Astrocyte (in vitro differentiated cells and primary cell): ENCODE data around the gene RAPGEF6. TPM values are rescaled to one million over a fixed set of nuclear protein-coding genes. Genes with fewer than 3 reads are reported as not detected.

ENCODE experiments used
- DNase-seq: peaks from one replicate; pipeline ENCODE4 v3.0.0-alpha.2; 2010; ENCODE audit warnings: low read depth
- FAIRE-seq: peaks from 2 replicates; lab custom pipeline; 2011; peaks lifted over from hg19 to GRCh38; lab: Jason Lieb, UNC
- H2AFZ ChIP-seq: 2 replicates; pipeline ENCODE4 v1.6.0; 2012; ENCODE audit warnings: low read depth, low read length, inconsistent platforms
- H3K27ac ChIP-seq: 2 replicates; pipeline ENCODE4 v1.5.1; 2011; ENCODE audit warnings: low read depth, low read length, inconsistent platforms
- H3K27me3 ChIP-seq: 2 replicates; pipeline ENCODE4 v1.6.0; 2011; ENCODE audit warnings: low read length, inconsistent platforms; ENCODE audit not compliant: insufficient read depth
- H3K36me3 ChIP-seq: 2 replicates; pipeline ENCODE4 v1.5.1; 2011; ENCODE audit warnings: low read length, inconsistent platforms; ENCODE audit not compliant: insufficient read depth
- H3K4me1 ChIP-seq: 2 replicates; pipeline ENCODE4 v1.5.1; 2011; ENCODE audit warnings: low read length, inconsistent platforms; ENCODE audit not compliant: insufficient read depth
- H3K4me2 ChIP-seq: 2 replicates; pipeline ENCODE4 v1.6.0; 2012; ENCODE audit warnings: low read length, inconsistent platforms
- H3K4me3 ChIP-seq: 2 replicates; pipeline ENCODE4 v1.5.1; 2011; ENCODE audit warnings: low read depth, mild to moderate bottlenecking, low read length, inconsistent platforms; ENCODE audit not compliant: insufficient read depth
- H3K79me2 ChIP-seq: 2 replicates; pipeline ENCODE4 v1.6.0; 2012; ENCODE audit warnings: mild to moderate bottlenecking, low read length, inconsistent platforms; ENCODE audit not compliant: insufficient read depth
- H3K9ac ChIP-seq: 2 replicates; pipeline ENCODE4 v1.6.0; 2012; ENCODE audit warnings: mild to moderate bottlenecking, low read length, inconsistent platforms
- H3K9me3 ChIP-seq: 2 replicates; pipeline ENCODE4 v1.5.1; 2012; ENCODE audit warnings: low read depth, mild to moderate bottlenecking, low read length, inconsistent platforms; ENCODE audit not compliant: insufficient read depth
- H4K20me1 ChIP-seq: 2 replicates; pipeline ENCODE4 v1.6.0; 2012; ENCODE audit warnings: low read length, inconsistent platforms; ENCODE audit not compliant: insufficient read depth
- H3K27ac Mint-ChIP-seq: one replicate; pipeline ENCODE4 v1.8.0; 2021; ENCODE audit warnings: mild to moderate bottlenecking, mixed read lengths; ENCODE audit not compliant: unreplicated experiment
- H3K27me3 Mint-ChIP-seq: one replicate; pipeline ENCODE4 v1.8.0; 2021; ENCODE audit warnings: low read depth, mixed read lengths; ENCODE audit not compliant: unreplicated experiment
- H3K36me3 Mint-ChIP-seq: one replicate; pipeline ENCODE4 v1.8.0; 2021; ENCODE audit warnings: low read depth, mixed read lengths; ENCODE audit not compliant: unreplicated experiment
- H3K4me1 Mint-ChIP-seq: one replicate; pipeline ENCODE4 v1.8.0; 2021; ENCODE audit warnings: low read depth, mixed read lengths; ENCODE audit not compliant: unreplicated experiment
- H3K4me3 Mint-ChIP-seq: one replicate; pipeline ENCODE4 v1.8.0; 2021; ENCODE audit warnings: mild to moderate bottlenecking, moderate library complexity, mixed read lengths; ENCODE audit not compliant: unreplicated experiment
- H3K9me3 Mint-ChIP-seq: one replicate; pipeline ENCODE4 v1.8.0; 2021; ENCODE audit warnings: mild to moderate bottlenecking, mixed read lengths; ENCODE audit not compliant: unreplicated experiment
- EZH2 ChIP-seq: IDR thresholded peaks from 2 replicates; pipeline ENCODE4 v1.6.1; 2012; ENCODE audit warnings: mild to moderate bottlenecking, low read length, inconsistent platforms; ENCODE audit not compliant: insufficient read depth
- total RNA-seq: library from RNA; stranded (reverse); gene quantifications from 2 replicates; pipeline ENCODE4 v1.2.1, GENCODE V29; 2021
- TF ChIP-seq, protein P1 (sequence below): IDR thresholded peaks from 2 replicates; pipeline ENCODE4 v1.5.1; 2011; ENCODE audit warnings: low read depth, mild to moderate bottlenecking, inconsistent platforms, low read length, moderate library complexity; ENCODE audit not compliant: insufficient read depth

The RAPGEF6 gene
- total RNA-seq, 1 donor from 2014 or later: 14.9 TPM

DNA sequence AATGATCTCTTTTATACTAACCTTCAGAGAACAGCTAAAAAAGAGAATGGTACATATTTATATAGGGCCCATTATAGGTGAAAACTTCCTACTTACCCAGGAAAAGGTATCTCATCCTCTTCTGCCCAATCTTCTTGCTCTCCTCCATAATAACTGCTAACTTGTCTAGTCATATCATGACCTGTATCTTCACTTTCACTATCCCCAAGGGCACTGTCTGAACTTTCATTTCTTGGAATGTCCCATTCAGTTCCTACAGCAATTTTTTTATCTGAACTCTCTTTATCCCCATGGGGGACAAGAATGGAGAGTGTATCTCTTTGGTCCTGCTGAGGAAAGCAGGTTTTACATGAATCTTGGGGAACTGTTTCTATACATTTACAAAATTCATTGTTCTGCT is 36.4 kb upstream of the RAPGEF6 start:
- Mint-ChIP-seq H3K36me3 (peaks cover 15% of the 10 kb centered on the region), H3K27me3 (no peaks in the 10 kb centered on the region), H3K4me1 (peaks cover 2% of the 10 kb centered on the region), H3K9me3 (no peaks in the 10 kb centered on the region), H3K4me3 (no peak overlapping the region), H3K27ac (no peak overlapping the region)
- TF ChIP-seq EZH2: no peak
- TF ChIP-seq, protein P1, sequence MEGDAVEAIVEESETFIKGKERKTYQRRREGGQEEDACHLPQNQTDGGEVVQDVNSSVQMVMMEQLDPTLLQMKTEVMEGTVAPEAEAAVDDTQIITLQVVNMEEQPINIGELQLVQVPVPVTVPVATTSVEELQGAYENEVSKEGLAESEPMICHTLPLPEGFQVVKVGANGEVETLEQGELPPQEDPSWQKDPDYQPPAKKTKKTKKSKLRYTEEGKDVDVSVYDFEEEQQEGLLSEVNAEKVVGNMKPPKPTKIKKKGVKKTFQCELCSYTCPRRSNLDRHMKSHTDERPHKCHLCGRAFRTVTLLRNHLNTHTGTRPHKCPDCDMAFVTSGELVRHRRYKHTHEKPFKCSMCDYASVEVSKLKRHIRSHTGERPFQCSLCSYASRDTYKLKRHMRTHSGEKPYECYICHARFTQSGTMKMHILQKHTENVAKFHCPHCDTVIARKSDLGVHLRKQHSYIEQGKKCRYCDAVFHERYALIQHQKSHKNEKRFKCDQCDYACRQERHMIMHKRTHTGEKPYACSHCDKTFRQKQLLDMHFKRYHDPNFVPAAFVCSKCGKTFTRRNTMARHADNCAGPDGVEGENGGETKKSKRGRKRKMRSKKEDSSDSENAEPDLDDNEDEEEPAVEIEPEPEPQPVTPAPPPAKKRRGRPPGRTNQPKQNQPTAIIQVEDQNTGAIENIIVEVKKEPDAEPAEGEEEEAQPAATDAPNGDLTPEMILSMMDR: no peak
- peak overlapping the region; percentile 57 for H3K27ac ChIP-seq
- no peak overlapping the region for H2AFZ ChIP-seq
- H3K79me2 ChIP-seq: no peaks in the 10 kb centered on the region
- no peak overlapping the region for H3K4me2 ChIP-seq
- H3K4me1 ChIP-seq: peaks cover 5% of the 10 kb centered on the region
- no peaks in the 10 kb centered on the region for H3K27me3 ChIP-seq
- H3K9me3 ChIP-seq: no peaks in the 10 kb centered on the region
- FAIRE-seq: no peak
- no peak overlapping the region for H3K9ac ChIP-seq
- no peak overlapping the region for H3K4me3 ChIP-seq
- H4K20me1 ChIP-seq: no peaks in the 10 kb centered on the region
- DNase-seq: no peak
- peaks cover 38% of the 10 kb centered on the region for H3K36me3 ChIP-seq

DNA sequence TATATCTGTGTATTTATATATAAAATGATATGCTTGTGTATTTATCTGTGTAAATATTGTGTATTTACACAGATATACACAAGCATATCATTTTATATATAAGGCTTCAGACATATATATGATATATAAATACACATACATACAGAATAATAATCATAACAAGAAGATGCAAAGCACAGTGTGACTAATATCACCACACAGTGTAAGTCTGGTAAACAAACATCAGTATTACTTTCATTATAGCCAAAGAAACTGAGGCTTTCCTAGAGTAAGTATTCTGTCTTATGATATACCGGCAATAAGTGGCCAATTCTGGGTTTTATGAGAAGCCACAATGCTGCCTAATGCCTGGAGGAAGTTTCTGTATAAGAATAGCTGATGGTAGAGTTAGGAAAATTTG is 29.9 kb upstream of the RAPGEF6 start:
- H3K4me1 ChIP-seq: no peaks in the 10 kb centered on the region
- peaks cover 6% of the 10 kb centered on the region for H3K9me3 Mint-ChIP-seq
- DNase-seq (no peak), FAIRE-seq (no peak)
- H3K4me1 Mint-ChIP-seq: peaks cover 6% of the 10 kb centered on the region
- no peak overlapping the region for H3K4me2 ChIP-seq
- H4K20me1 ChIP-seq: no peaks in the 10 kb centered on the region
- H3K9ac ChIP-seq: no peak overlapping the region
- H2AFZ ChIP-seq: no peak overlapping the region
- H3K27ac Mint-ChIP-seq: no peak overlapping the region
- H3K79me2 ChIP-seq: no peaks in the 10 kb centered on the region
- no peak overlapping the region for H3K4me3 Mint-ChIP-seq
- H3K4me3 ChIP-seq: no peak overlapping the region
- no peaks in the 10 kb centered on the region for H3K27me3 Mint-ChIP-seq
- no peak overlapping the region for H3K27ac ChIP-seq
- TF ChIP-seq, protein P1: no peak
- no peak for TF ChIP-seq EZH2
- peaks cover 4% of the 10 kb centered on the region for H3K9me3 ChIP-seq
- H3K36me3 Mint-ChIP-seq: peaks cover 20% of the 10 kb centered on the region
- H3K36me3 ChIP-seq: peaks cover 9% of the 10 kb centered on the region
- no peaks in the 10 kb centered on the region for H3K27me3 ChIP-seq

DNA sequence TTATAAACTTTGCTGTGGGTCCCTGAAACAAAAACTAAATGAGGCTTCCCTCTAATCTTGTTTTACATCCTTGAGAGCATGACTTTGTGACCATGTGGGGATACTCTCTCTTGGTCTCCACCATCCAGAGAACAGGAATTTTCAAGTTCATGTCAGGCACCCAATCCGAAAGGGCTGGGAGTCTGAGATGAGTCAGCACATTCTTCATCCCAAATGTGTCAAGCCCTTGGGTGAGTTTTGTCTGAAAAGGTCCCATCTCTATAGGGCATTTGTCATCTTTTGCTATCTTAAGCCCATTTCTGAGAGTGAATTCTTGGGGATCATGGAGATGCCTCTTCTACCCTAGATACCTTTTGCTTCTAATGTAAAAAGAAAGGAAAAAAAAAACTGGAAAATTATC is 26.9 kb upstream of the RAPGEF6 start:
- Mint-ChIP-seq H3K4me1 (peaks cover 6% of the 10 kb centered on the region), H3K27ac (no peak overlapping the region), H3K4me3 (no peak overlapping the region), H3K9me3 (peaks cover 7% of the 10 kb centered on the region), H3K36me3 (peaks cover 31% of the 10 kb centered on the region), H3K27me3 (no peaks in the 10 kb centered on the region)
- Histone ChIP-seq H3K79me2 (peaks cover 8% of the 10 kb centered on the region), H3K9ac (no peak overlapping the region), H3K27ac (no peak overlapping the region), H2AFZ (no peak overlapping the region), H3K9me3 (peaks cover 6% of the 10 kb centered on the region), H3K36me3 (peaks cover 3% of the 10 kb centered on the region), H4K20me1 (no peaks in the 10 kb centered on the region), H3K4me2 (no peak overlapping the region), H3K4me1 (no peaks in the 10 kb centered on the region), H3K4me3 (no peak overlapping the region), H3K27me3 (no peaks in the 10 kb centered on the region)
- no peak for FAIRE-seq
- DNase-seq: no peak
- no peak for TF ChIP-seq EZH2
- TF ChIP-seq, protein P1: no peak
